ENCODE data around the gene NXPH4.
A peak's percentile ranks its signal among the peaks of the same experiment; 100 is the strongest.

- TF ChIP-seq CTCF (conservative IDR thresholded peaks at IDR 0.05) (peak; percentile 76), ZFX (IDR thresholded peaks at IDR 0.05) (no peak)
Observed at GRCh38 chr12:57214398-57214781, 2.2 kb upstream of the NXPH4 start.
